ENCODE results near the gene CNOT9.

DNA sequence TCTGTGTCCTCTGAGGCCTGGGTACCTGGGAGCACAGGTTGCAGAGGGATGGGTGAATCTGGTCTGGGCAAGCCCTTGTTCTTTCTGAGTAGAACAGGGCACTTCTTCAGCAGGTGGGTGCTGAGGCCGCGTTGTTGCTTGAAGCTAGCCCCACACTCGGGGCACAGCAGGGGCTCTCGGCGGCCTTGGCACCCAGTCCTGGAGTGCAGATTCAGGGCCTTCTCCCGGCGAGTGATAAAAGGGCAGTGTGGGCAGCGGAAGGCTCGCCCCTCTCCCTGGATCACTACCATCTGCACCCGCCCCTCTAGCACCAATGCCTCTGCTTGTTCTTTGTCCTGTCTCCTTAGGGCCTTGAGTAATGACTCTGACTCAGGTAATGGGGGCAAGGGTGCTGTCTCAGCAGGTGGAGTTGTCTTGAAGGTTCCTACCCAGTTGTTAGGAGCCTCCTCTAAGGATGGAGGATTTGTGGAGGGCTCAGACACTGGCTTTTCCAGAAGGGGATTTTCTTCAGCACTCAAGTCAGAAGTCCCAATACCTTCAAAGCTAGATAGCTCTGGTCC lies 75.2 kb downstream of the CNOT9 start:
- TF ChIP-seq, protein P1, sequence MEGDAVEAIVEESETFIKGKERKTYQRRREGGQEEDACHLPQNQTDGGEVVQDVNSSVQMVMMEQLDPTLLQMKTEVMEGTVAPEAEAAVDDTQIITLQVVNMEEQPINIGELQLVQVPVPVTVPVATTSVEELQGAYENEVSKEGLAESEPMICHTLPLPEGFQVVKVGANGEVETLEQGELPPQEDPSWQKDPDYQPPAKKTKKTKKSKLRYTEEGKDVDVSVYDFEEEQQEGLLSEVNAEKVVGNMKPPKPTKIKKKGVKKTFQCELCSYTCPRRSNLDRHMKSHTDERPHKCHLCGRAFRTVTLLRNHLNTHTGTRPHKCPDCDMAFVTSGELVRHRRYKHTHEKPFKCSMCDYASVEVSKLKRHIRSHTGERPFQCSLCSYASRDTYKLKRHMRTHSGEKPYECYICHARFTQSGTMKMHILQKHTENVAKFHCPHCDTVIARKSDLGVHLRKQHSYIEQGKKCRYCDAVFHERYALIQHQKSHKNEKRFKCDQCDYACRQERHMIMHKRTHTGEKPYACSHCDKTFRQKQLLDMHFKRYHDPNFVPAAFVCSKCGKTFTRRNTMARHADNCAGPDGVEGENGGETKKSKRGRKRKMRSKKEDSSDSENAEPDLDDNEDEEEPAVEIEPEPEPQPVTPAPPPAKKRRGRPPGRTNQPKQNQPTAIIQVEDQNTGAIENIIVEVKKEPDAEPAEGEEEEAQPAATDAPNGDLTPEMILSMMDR (IDR thresholded peaks at IDR 0.05), result no peak
- no peak for TF ChIP-seq ZFX (IDR thresholded peaks at IDR 0.05; ENCODE audit: borderline replicate concordance)

Data from 22Rv1 (cell line).